GM12878 (cell line): ENCODE results near the gene KIF20B. TPM values are rescaled to one million over a fixed set of nuclear protein-coding genes. Genes with fewer than 3 reads are reported as not detected.

Source experiments
- ATAC-seq: fragments of 200-7000 bp; cut with Tn5 transposase; 3 replicates; pipeline ENCODE4 v1.9.1; 2020; ENCODE audit warnings: mild to moderate bottlenecking, moderate library complexity
- BruUV-seq: library from RNA; stranded (reverse); fragments of 400-500 nt; replicated peaks from 2 replicates; lab custom pipeline; 2021; lab: Mats Ljungman, UMichigan
- CTCF ChIA-PET: fragments of 300-600 bp; sonication (Branson Sonifier 250); formaldehyde crosslinking; extraction: SDS; loops from one replicate; lab custom pipeline; 2021; ENCODE audit warnings: inconsistent platforms; lab: Yijun Ruan, JAX
- POLR2A ChIA-PET: fragments of 350-600 bp; formaldehyde crosslinking; extraction: SDS; loops from one replicate; lab custom pipeline; 2021; ENCODE audit warnings: inconsistent platforms; lab: Charles Lee
- RAD21 ChIA-PET: fragments of 300-600 bp; sonication (Branson Sonifier 250); formaldehyde crosslinking; loops from one replicate; lab custom pipeline; 2023; ENCODE audit warnings: antibody characterized with exemption; ENCODE audit not compliant: unreplicated experiment; lab: Charles Lee
- SMC1A ChIA-PET: fragments of 300-600 bp; sonication (Branson Sonifier 250); formaldehyde crosslinking; loops from one replicate; lab custom pipeline; 2023; ENCODE audit not compliant: unreplicated experiment, uncharacterized antibody; lab: Charles Lee
- DNase-seq: peaks from one replicate; pipeline ENCODE4 v3.0.0-alpha.2; 2011; ENCODE audit warnings: low read depth, low spot score
- FAIRE-seq: peaks from 3 replicates; lab custom pipeline; 2011; peaks lifted over from hg19 to GRCh38; lab: Jason Lieb, UNC
- H2AFZ ChIP-seq: 2 replicates; pipeline ENCODE4 v1.6.0; 2011; ENCODE audit warnings: low read depth, low read length, control low read depth; ENCODE audit not compliant: control insufficient read depth
- H3K27ac ChIP-seq: 2 replicates; pipeline ENCODE4 v1.5.1; 2011; ENCODE audit warnings: control low read depth; ENCODE audit not compliant: control insufficient read depth, insufficient read depth
- H3K27me3 ChIP-seq, 2 experiments: replicated peaks in 1 of 2; 2 replicates each; pipeline versions ENCODE4 v1.6.0 to v1.6.1; 2011; ENCODE audit warnings: low read length in 1 of 2; ENCODE audit not compliant: control insufficient read depth in 2 of 2, insufficient read depth in 2 of 2
- H3K36me3 ChIP-seq, 2 experiments: 2 replicates each; pipeline ENCODE4 v1.5.1; 2011; ENCODE audit warnings: low read length in 1 of 2; ENCODE audit not compliant: control insufficient read depth in 2 of 2, insufficient read depth in 2 of 2
- H3K4me1 ChIP-seq: 2 replicates; pipeline ENCODE4 v1.6.1; 2011; ENCODE audit warnings: mild to moderate bottlenecking, low read length, moderate library complexity, mixed read lengths; ENCODE audit not compliant: control insufficient read depth, insufficient read depth
- H3K4me2 ChIP-seq: 2 replicates; pipeline ENCODE4 v1.6.0; 2011; ENCODE audit warnings: control low read depth; ENCODE audit not compliant: control insufficient read depth, insufficient read depth
- H3K4me3 ChIP-seq: fragments of 200-600 bp; sonication (generic); 2 replicates; pipeline ENCODE4 v1.5.1; 2016
- H3K79me2 ChIP-seq: 2 replicates; pipeline ENCODE4 v1.6.0; 2011; ENCODE audit warnings: low read length; ENCODE audit not compliant: control insufficient read depth, insufficient read depth
- H3K9ac ChIP-seq: 2 replicates; pipeline ENCODE4 v1.8.0; 2011; ENCODE audit warnings: low read length, control low read depth, mixed read lengths; ENCODE audit not compliant: control insufficient read depth, insufficient read depth
- H3K9me3 ChIP-seq: replicated peaks from 3 replicates; pipeline ENCODE4 v1.5.1; 2011; ENCODE audit warnings: mild to moderate bottlenecking, low read length; ENCODE audit not compliant: control insufficient read depth, insufficient read depth
- H4K20me1 ChIP-seq: 2 replicates; pipeline ENCODE4 v1.6.0; 2011; ENCODE audit not compliant: control insufficient read depth, insufficient read depth
- JUND ChIP-seq: IDR thresholded peaks from 2 replicates; pipeline ENCODE4 v1.6.1; 2012; ENCODE audit warnings: low read depth, mild to moderate bottlenecking, low read length, improper control_type of control experiment, moderate library complexity
- PRDM15 ChIP-seq: fragments of 450-650 bp; formaldehyde crosslinking; IDR thresholded peaks from 2 replicates; pipeline ENCODE4 v1.4.0; 2020; ENCODE audit warnings: mild to moderate bottlenecking, moderate library complexity
- YBX1 ChIP-seq: fragments of 450-650 bp; IDR thresholded peaks from 2 replicates; pipeline ENCODE4 v1.6.1; 2016; ENCODE audit warnings: antibody characterized with exemption
- WGBS: methylation state at CpG from one replicate; pipeline ENCODE4 v1.1.6; 2016; ENCODE audit warnings: low lambda C conversion rate; ENCODE audit not compliant: insufficient replicate concordance, insufficient coverage; ENCODE audit errors: missing lambda C conversion rate; 5-methylcytosine and 5-hydroxymethylcytosine counted together
- in situ Hi-C: fragments of 300-500 bp; cut with MboI; formaldehyde crosslinking; loops from 9 replicates; pipeline ENCODE4 v1.14.3; 2018; ENCODE audit warnings: mixed read lengths
- intact Hi-C: fragments of 100-400 bp; cut with micrococcal nuclease; formaldehyde crosslinking; loops from one replicate; pipeline ENCODE4 v1.14.2; 2022; ENCODE audit not compliant: unreplicated experiment
- polyA plus RNA-seq, 11 experiments: library from polyadenylated mRNA; depleted of rRNA in 4 of 11; unstranded in 6 of 11; stranded (reverse) in 5 of 11; fragments of >200 nt; fragmentation: Nextera tagmentation in 4 of 11; fragmentation: Illumina TruSeq in 1 of 11; extraction: Ambion mirVana in 4 of 11; extraction: Trizol in 1 of 11; gene quantifications; 1 replicate in 1 of 11; 2 replicates in 10 of 11; pipeline versions ENCODE4 v1.2.1 to v1.2.3, GENCODE V29; 2011 to 2016; ENCODE audit warnings: inconsistent platforms in 2 of 11, missing spikeins in 2 of 11, low read depth in 1 of 11
- total RNA-seq, 4 experiments: library from RNA; depleted of rRNA in 3 of 4; stranded (reverse); fragments of >200 nt in 3 of 4; fragmentation: Illumina TruSeq in 1 of 4; extraction: Trizol in 1 of 4; gene quantifications; 2 replicates each; pipeline versions ENCODE4 v1.2.1 to v1.2.3, GENCODE V29; 2013 to 2021

Gene KIF20B
- total and polyA plus RNA-seq, 10 of the 15 experiments (the other 5 are each of a cell fraction or from before 2014, with no cell fraction given): 15.6 to 67.7 (median 44.3) TPM

- Histone ChIP-seq H3K9me3 (no peaks in the 10 kb centered on the region), H3K27me3 (no peaks in the 10 kb centered on the region), H3K4me2 (no peak overlapping the region), H2AFZ (no peak overlapping the region), H3K9ac (no peak overlapping the region), H3K4me1 (no peaks in the 10 kb centered on the region), H3K79me2 (no peaks in the 10 kb centered on the region), H3K4me3 (no peak overlapping the region), H3K36me3 (peaks cover 2 to 13% of the 10 kb centered on the region in 2 experiments), H3K27ac (no peak overlapping the region), H4K20me1 (no peaks in the 10 kb centered on the region)
- RAD21 ChIA-PET: no interaction called here
- CTCF ChIA-PET: interaction anchor here (0.6 kb wide), 1 partner anchor 27 kb away, joined by 3 read pairs; no protein-coding TSS in a partner anchor
- POLR2A ChIA-PET: no interaction called here
- BruUV-seq: no TSS peak
- intact Hi-C loops (no loop called here), in situ Hi-C loops (no loop called here)
- ATAC-seq: no peak
- SMC1A ChIA-PET: interaction anchor here (4.4 kb wide), 1 partner anchor 11 kb away, joined by 21 read pairs; no protein-coding TSS in a partner anchor
- FAIRE-seq: no peak
- DNase-seq: no peak
- no peak for TF ChIP-seq YBX1
- no peak for TF ChIP-seq PRDM15 (CRISPR knock-in tag)
- no peak for TF ChIP-seq JUND
- 100% methylated on average over 5 of the region's 5 CpGs for WGBS
These were observed 70.3 kb downstream of the KIF20B start for GRCh38 chr10:89771684-89772083.
